HG02884 (cell line): Measurements from ENCODE around the gene MTMR3.

Experiments used
- ATAC-seq: cut with Tn5 transposase; IDR thresholded peaks from one replicate; pipeline ENCODE4 v1.9.1; 2021; ENCODE audit warnings: mild to moderate bottlenecking, moderate library complexity; ENCODE audit not compliant: unreplicated experiment

MTMR3 gene

GRCh38 chr22:29867851-29868250 is 15.1 kb upstream of the MTMR3 start:
- ATAC-seq, result no peak

GRCh38 chr22:29870574-29870973 is 12.4 kb upstream of the MTMR3 start:
- ATAC-seq, result no peak

GRCh38 chr22:29871684-29872083 is 11.3 kb upstream of the MTMR3 start:
- ATAC-seq, result no peak

- ATAC-seq, result no peak
Measured at GRCh38 chr22:29872144-29872893, 10.7 kb upstream of the MTMR3 start.

GRCh38 chr22:29872989-29873388 is 10.0 kb upstream of the MTMR3 start:
- no peak for ATAC-seq

GRCh38 chr22:29873943-29874342 is 9.0 kb upstream of the MTMR3 start:
- ATAC-seq, result no peak

GRCh38 chr22:29877620-29878019 is 5.4 kb upstream of the MTMR3 start:
- no peak for ATAC-seq

GRCh38 chr22:29879753-29880152 is 3.2 kb upstream of the MTMR3 start:
- ATAC-seq, result no peak

GRCh38 chr22:29882716-29883044 is 294 bp upstream of the MTMR3 start:
- ATAC-seq, result no peak

GRCh38 chr22:29883775-29884097 is 762 bp downstream of the MTMR3 start:
- no peak for ATAC-seq

GRCh38 chr22:29885610-29886009 is 2.6 kb downstream of the MTMR3 start:
- no peak for ATAC-seq

- ATAC-seq, result no peak
Measured at GRCh38 chr22:29886596-29886995, 3.6 kb downstream of the MTMR3 start.

GRCh38 chr22:29887358-29887757 is 4.4 kb downstream of the MTMR3 start:
- ATAC-seq, result no peak

GRCh38 chr22:29890760-29891159 is 7.8 kb downstream of the MTMR3 start:
- ATAC-seq, result no peak

GRCh38 chr22:29892315-29893156 is 9.6 kb downstream of the MTMR3 start:
- no peak for ATAC-seq

- no peak for ATAC-seq
Measured at GRCh38 chr22:29901354-29901753, 18.4 kb downstream of the MTMR3 start.

- ATAC-seq, result no peak
Measured at GRCh38 chr22:29903371-29903770, 20.4 kb downstream of the MTMR3 start.

- no peak for ATAC-seq
Measured at GRCh38 chr22:29904020-29904419, 21.0 kb downstream of the MTMR3 start.

GRCh38 chr22:29907753-29908515 is 25.0 kb downstream of the MTMR3 start:
- no peak for ATAC-seq

- ATAC-seq, result no peak
Measured at GRCh38 chr22:29912141-29912540, 29.2 kb downstream of the MTMR3 start.

- no peak for ATAC-seq
Measured at GRCh38 chr22:29912605-29913398, 29.8 kb downstream of the MTMR3 start.
